Trophoblast cell (in vitro differentiated cells and primary cell): ENCODE data around the gene CLEC2D.

ENCODE experiments used
- DNase-seq, 2 donors: peaks; one replicate each; pipeline ENCODE4 v3.0.0-alpha.2; 2016
- H2AFZ ChIP-seq: 2 replicates; pipeline ENCODE4 v1.6.1; 2013; ENCODE audit warnings: low read length, moderate library complexity, mild to moderate bottlenecking; ENCODE audit not compliant: insufficient read depth, poor library complexity
- H2AK5ac ChIP-seq: 2 replicates; pipeline ENCODE4 v1.6.1; 2013; ENCODE audit warnings: mild to moderate bottlenecking, low read length
- H2BK120ac ChIP-seq: 2 replicates; pipeline ENCODE4 v1.6.1; 2013; ENCODE audit warnings: low read length, mild to moderate bottlenecking, moderate library complexity; ENCODE audit not compliant: insufficient read depth, poor library complexity
- H2BK12ac ChIP-seq: 2 replicates; pipeline ENCODE4 v1.6.1; 2013; ENCODE audit warnings: mild to moderate bottlenecking, low read length, moderate library complexity
- H2BK5ac ChIP-seq: 2 replicates; pipeline ENCODE4 v1.6.1; 2013; ENCODE audit warnings: low read length, low read depth, moderate library complexity, mild to moderate bottlenecking; ENCODE audit not compliant: poor library complexity
- H3K14ac ChIP-seq: 2 replicates; pipeline ENCODE4 v1.6.1; 2013; ENCODE audit warnings: mild to moderate bottlenecking, low read length
- H3K18ac ChIP-seq: 2 replicates; pipeline ENCODE4 v1.6.1; 2013; ENCODE audit warnings: mild to moderate bottlenecking, low read length
- H3K23ac ChIP-seq: 2 replicates; pipeline ENCODE4 v1.6.1; 2013; ENCODE audit warnings: low read length
- H3K27ac ChIP-seq: 2 replicates; pipeline ENCODE4 v1.5.1; 2013; ENCODE audit warnings: low read depth, mild to moderate bottlenecking, inconsistent platforms, low read length, moderate library complexity
- H3K27me3 ChIP-seq: 2 replicates; pipeline ENCODE4 v1.6.1; 2013; ENCODE audit warnings: inconsistent platforms, mild to moderate bottlenecking, low read length, moderate library complexity; ENCODE audit not compliant: insufficient read depth
- H3K36me3 ChIP-seq, 2 experiments: 1 replicate in 1 of 2; 2 replicates in 1 of 2; pipeline ENCODE4 v1.6.1; 2013; ENCODE audit warnings: low read length in 2 of 2, mild to moderate bottlenecking in 2 of 2, moderate library complexity in 1 of 2; ENCODE audit not compliant: insufficient read depth in 2 of 2, control insufficient read depth in 1 of 2
- H3K4ac ChIP-seq: 2 replicates; pipeline ENCODE4 v1.6.1; 2013; ENCODE audit warnings: low read depth, mild to moderate bottlenecking, low read length, moderate library complexity
- H3K4me1 ChIP-seq, 2 experiments: 1 replicate in 1 of 2; 2 replicates in 1 of 2; pipeline ENCODE4 v1.6.1; 2013; ENCODE audit warnings: low read length in 2 of 2, mild to moderate bottlenecking in 2 of 2, moderate library complexity in 1 of 2; ENCODE audit not compliant: insufficient read depth in 2 of 2, control insufficient read depth in 1 of 2
- H3K4me2 ChIP-seq: 2 replicates; pipeline ENCODE4 v1.6.1; 2013; ENCODE audit warnings: inconsistent platforms, mild to moderate bottlenecking, low read length, moderate library complexity
- H3K4me3 ChIP-seq: 2 replicates; pipeline ENCODE4 v1.5.1; 2013; ENCODE audit warnings: mild to moderate bottlenecking, low read depth, low read length, inconsistent platforms
- H3K79me1 ChIP-seq: one replicate; pipeline ENCODE4 v1.6.1; 2013; ENCODE audit warnings: low read length
- H3K79me2 ChIP-seq: 2 replicates; pipeline ENCODE4 v1.6.1; 2013; ENCODE audit warnings: low read length, mild to moderate bottlenecking; ENCODE audit not compliant: control insufficient read depth, insufficient read depth, poor library complexity
- H3K9ac ChIP-seq: 2 replicates; pipeline ENCODE4 v1.6.1; 2013; ENCODE audit warnings: mild to moderate bottlenecking, low read length
- H3K9me3 ChIP-seq: 2 replicates; pipeline ENCODE4 v1.6.1; 2013; ENCODE audit warnings: low read depth, mild to moderate bottlenecking, control low read depth, inconsistent platforms, low read length; ENCODE audit not compliant: insufficient read depth
- H4K12ac ChIP-seq: 2 replicates; pipeline ENCODE4 v1.6.1; 2013; ENCODE audit warnings: low read depth, mild to moderate bottlenecking, low read length, moderate library complexity
- H4K8ac ChIP-seq: 2 replicates; pipeline ENCODE4 v1.6.1; 2013; ENCODE audit warnings: low read depth, mild to moderate bottlenecking, low read length, moderate library complexity
- H4K91ac ChIP-seq: one replicate; pipeline ENCODE4 v1.6.1; 2013; ENCODE audit warnings: low read depth, mild to moderate bottlenecking, low read length, moderate library complexity
- WGBS: extraction: QIAGEN DNeasy Blood & Tissue Kit; methylation state at CpG from one replicate; pipeline ENCODE4 v1.1.7; 2013; ENCODE audit warnings: missing lambda C conversion rate; ENCODE audit not compliant: insufficient read length, insufficient coverage; ENCODE audit errors: extremely low coverage; 5-methylcytosine and 5-hydroxymethylcytosine counted together

The CLEC2D gene

GRCh38 chr12:9632766-9633165 is 36.7 kb upstream of the CLEC2D start:
- Histone ChIP-seq H2BK5ac (no peak overlapping the region), H3K4me1 (no peaks in the 10 kb centered on the region)
- WGBS, result no CpG with 5 or more reads among the region's 13 CpGs

GRCh38 chr12:9634177-9634803 is 35.2 kb upstream of the CLEC2D start:
- H2BK120ac ChIP-seq, result no peak overlapping the region
- no peaks in the 10 kb centered on the region for H3K79me2 ChIP-seq
- peaks cover 3% of the 10 kb centered on the region for H3K79me1 ChIP-seq
- no peaks in the 10 kb centered on the region for H3K9me3 ChIP-seq
- no peak overlapping the region for H3K4me2 ChIP-seq
- no peak overlapping the region for H4K91ac ChIP-seq
- no peak overlapping the region for H2AK5ac ChIP-seq
- H4K8ac ChIP-seq, result no peak overlapping the region
- H3K4me1 ChIP-seq, result no peaks in the 10 kb centered on the region
- no CpG with 5 or more reads among the region's 2 CpGs for WGBS
- H3K23ac ChIP-seq, result no peak overlapping the region
- H3K27me3 ChIP-seq, result no peaks in the 10 kb centered on the region
- H3K14ac ChIP-seq, result no peak overlapping the region
- no peak overlapping the region for H2AFZ ChIP-seq
- no peak overlapping the region for H3K18ac ChIP-seq
- no peak overlapping the region for H3K27ac ChIP-seq
- H3K4me3 ChIP-seq, result no peak overlapping the region
- H3K4ac ChIP-seq, result no peak overlapping the region
- H2BK5ac ChIP-seq, result no peak overlapping the region
- H3K36me3 ChIP-seq, result no peaks in the 10 kb centered on the region
- no peak overlapping the region for H4K12ac ChIP-seq
- peak; percentile 45 to 86 for DNase-seq
- H2BK12ac ChIP-seq, result no peak overlapping the region
- no peak overlapping the region for H3K9ac ChIP-seq

More at GRCh38 chr12:9632766-9633165, 36.7 kb upstream of the CLEC2D start:
- Histone ChIP-seq H2AFZ (no peak overlapping the region), H3K79me1 (no peaks in the 10 kb centered on the region), H3K4me3 (no peak overlapping the region), H4K91ac (no peak overlapping the region), H3K36me3 (no peaks in the 10 kb centered on the region), H2AK5ac (no peak overlapping the region), H3K23ac (no peak overlapping the region), H4K8ac (no peak overlapping the region), H3K27ac (no peak overlapping the region), H3K27me3 (no peaks in the 10 kb centered on the region), H2BK120ac (no peak overlapping the region), H3K4me2 (no peak overlapping the region), H4K12ac (no peak overlapping the region), H3K79me2 (no peaks in the 10 kb centered on the region), H3K9ac (no peak overlapping the region), H2BK12ac (no peak overlapping the region), H3K14ac (no peak overlapping the region), H3K4ac (no peak overlapping the region), H3K18ac (no peak overlapping the region), H3K9me3 (no peaks in the 10 kb centered on the region)
- DNase-seq, result no peak

- Histone ChIP-seq H3K36me3 (no peaks in the 10 kb centered on the region), H3K79me1 (peaks cover 3% of the 10 kb centered on the region), H2BK5ac (no peak overlapping the region)
Measured at GRCh38 chr12:9634969-9635754, 34.4 kb upstream of the CLEC2D start.

GRCh38 chr12:9636150-9636850 is 33.2 kb upstream of the CLEC2D start:
- WGBS, result no CpG with 5 or more reads among the region's 4 CpGs

More at GRCh38 chr12:9634969-9635754, 34.4 kb upstream of the CLEC2D start:
- H3K4me2 ChIP-seq, result no peak overlapping the region
- no peak for DNase-seq
- no peaks in the 10 kb centered on the region for H3K9me3 ChIP-seq
- H3K4me3 ChIP-seq, result no peak overlapping the region
- no CpG with 5 or more reads among the region's 2 CpGs for WGBS
- H2AK5ac ChIP-seq, result no peak overlapping the region
- no peak overlapping the region for H3K9ac ChIP-seq
- H3K18ac ChIP-seq, result no peak overlapping the region
- no peak overlapping the region for H3K14ac ChIP-seq
- no peaks in the 10 kb centered on the region for H3K4me1 ChIP-seq
- no peak overlapping the region for H2BK120ac ChIP-seq
- no peak overlapping the region for H3K27ac ChIP-seq
- H2AFZ ChIP-seq, result no peak overlapping the region
- H2BK12ac ChIP-seq, result no peak overlapping the region
- no peak overlapping the region for H4K8ac ChIP-seq
- H3K23ac ChIP-seq, result no peak overlapping the region
- no peaks in the 10 kb centered on the region for H3K27me3 ChIP-seq
- H4K12ac ChIP-seq, result no peak overlapping the region
- H4K91ac ChIP-seq, result no peak overlapping the region
- H3K4ac ChIP-seq, result no peak overlapping the region
- no peaks in the 10 kb centered on the region for H3K79me2 ChIP-seq

More at GRCh38 chr12:9636150-9636850, 33.2 kb upstream of the CLEC2D start:
- Histone ChIP-seq H3K4me1 (no peaks in the 10 kb centered on the region), H3K9me3 (no peaks in the 10 kb centered on the region), H3K4ac (no peak overlapping the region), H3K4me2 (no peak overlapping the region), H4K8ac (no peak overlapping the region), H3K14ac (no peak overlapping the region), H2AFZ (no peak overlapping the region), H3K27me3 (no peaks in the 10 kb centered on the region), H2BK5ac (no peak overlapping the region), H3K4me3 (peak overlapping the region; percentile 53), H2AK5ac (no peak overlapping the region), H2BK12ac (no peak overlapping the region), H4K91ac (no peak overlapping the region), H3K79me1 (peaks cover 3% of the 10 kb centered on the region), H3K23ac (no peak overlapping the region), H2BK120ac (no peak overlapping the region), H3K36me3 (no peaks in the 10 kb centered on the region), H3K18ac (no peak overlapping the region), H4K12ac (no peak overlapping the region), H3K9ac (no peak overlapping the region), H3K27ac (no peak overlapping the region), H3K79me2 (no peaks in the 10 kb centered on the region)
- DNase-seq, result no peak
